Measurements from ENCODE around the gene CD24.

CD24 gene

GRCh38 chr6:106967936-106968555, 6.5 kb downstream of the CD24 start:
- ATAC-seq (no peak), DNase-seq (no peak)

GRCh38 chr6:106966671-106967640, 7.6 kb downstream of the CD24 start:
- ATAC-seq (no peak), DNase-seq (no peak)

- no peak for DNase-seq
- ATAC-seq = no peak
Observed at GRCh38 chr6:106966229-106966628, 8.3 kb downstream of the CD24 start.

- no peak for ATAC-seq
Observed at GRCh38 chr6:106964954-106965353, 9.6 kb downstream of the CD24 start.

GRCh38 chr6:106964099-106964498, 10.4 kb downstream of the CD24 start:
- DNase-seq = no peak
- ATAC-seq = no peak

More at GRCh38 chr6:106964954-106965353, 9.6 kb downstream of the CD24 start:
- no peak for DNase-seq

GRCh38 chr6:106963544-106963943, 11.0 kb downstream of the CD24 start:
- no peak for ATAC-seq
- no peak for DNase-seq

- ATAC-seq (no peak), DNase-seq (no peak)
Observed at GRCh38 chr6:106961801-106962200, 12.7 kb downstream of the CD24 start.

- ATAC-seq (no peak), DNase-seq (no peak)
Observed at GRCh38 chr6:106961136-106961535, 13.4 kb downstream of the CD24 start.

GRCh38 chr6:106959985-106960384, 14.5 kb downstream of the CD24 start:
- DNase-seq = no peak
- ATAC-seq = no peak

- DNase-seq = no peak
- ATAC-seq = no peak
Observed at GRCh38 chr6:106939848-106940247, 34.7 kb downstream of the CD24 start.

- DNase-seq = no peak
- ATAC-seq = no peak
Observed at GRCh38 chr6:106939208-106939607, 35.3 kb downstream of the CD24 start.

- ATAC-seq (no peak), DNase-seq (peak; percentile 43)
Observed at GRCh38 chr6:106927531-106928398, 46.8 kb downstream of the CD24 start.

GRCh38 chr6:106925948-106926347, 48.6 kb downstream of the CD24 start:
- DNase-seq (no peak), ATAC-seq (no peak)

GRCh38 chr6:106924694-106925523, 49.6 kb downstream of the CD24 start:
- ATAC-seq = no peak
- DNase-seq = no peak

GRCh38 chr6:106922626-106923025, 51.9 kb downstream of the CD24 start:
- DNase-seq (no peak), ATAC-seq (no peak)
